ENCODE measurements around the gene CCNK. TPM values are rescaled to one million over a fixed set of nuclear protein-coding genes. Genes with fewer than 3 reads are reported as not detected.
A peak's percentile ranks its signal among the peaks of the same experiment; 100 is the strongest.

The CCNK gene
- 9.7 and 16.5 TPM in 2 replicates for total RNA-seq (2016; rRNA removed; fragmentation: Illumina TruSeq; extraction: Trizol)
- 5.1 and 6.8 TPM in 2 replicates for total RNA-seq (2016; cell fraction: cytosol; rRNA removed; fragmentation: Illumina TruSeq; extraction: Trizol; ENCODE audit: low read depth)
- 10.3 and 17.3 TPM in 2 replicates for total RNA-seq (2016; cell fraction: insoluble cytoplasmic fraction; rRNA removed; fragmentation: Illumina TruSeq; extraction: Trizol)
- total RNA-seq (2016; cell fraction: membrane; rRNA removed; fragmentation: Illumina TruSeq; extraction: Trizol): 17.8 and 18.8 TPM in 2 replicates
- total RNA-seq (2016; cell fraction: nucleus; rRNA removed; fragmentation: Illumina TruSeq; extraction: Trizol): 27.1 and 31.3 TPM in 2 replicates
- polyA plus RNA-seq (2011; rRNA removed): 4.9 and 14.0 TPM in 2 replicates
- 4.0 and 5.4 TPM in 2 replicates for polyA plus RNA-seq (2011; cell fraction: cytosol; rRNA removed)
- polyA plus RNA-seq (2011; cell fraction: nucleus; rRNA removed): 10.8 and 10.9 TPM in 2 replicates
- 25.5 and 37.8 TPM in 2 replicates for polyA plus RNA-seq (2012)
- 13.3 and 14.2 TPM in 2 replicates for polyA plus RNA-seq (2016; cell fraction: cytosol; fragmentation: Illumina TruSeq; extraction: Trizol; ENCODE audit: low read depth)
- 30.0 and 42.2 TPM in 2 replicates for polyA plus RNA-seq (2016; cell fraction: insoluble cytoplasmic fraction; fragmentation: Illumina TruSeq; extraction: Trizol; ENCODE audit: low read depth)
- polyA plus RNA-seq (2016; cell fraction: membrane; fragmentation: Illumina TruSeq; extraction: Trizol; ENCODE audit: low read depth): 26.4 and 33.9 TPM in 2 replicates
- polyA plus RNA-seq (2016; cell fraction: nucleus; fragmentation: Illumina TruSeq; extraction: Trizol; ENCODE audit: insufficient read depth, low read depth): 35.3 and 41.4 TPM in 2 replicates
- 10.0 and 16.9 TPM in 2 replicates for polyA minus RNA-seq (2011; rRNA and poly(A)+ RNA removed; ENCODE audit: low replicate concordance)
- 15.8 and 19.7 TPM in 2 replicates for polyA minus RNA-seq (2011; cell fraction: cytosol; rRNA and poly(A)+ RNA removed)
- polyA minus RNA-seq (2011; cell fraction: nucleus; rRNA and poly(A)+ RNA removed): 40.8 and 43.4 TPM in 2 replicates
- Bru-seq, nascent RNA: percentile 78 among the genes with signal in this experiment
- BruChase-seq, experiment 1, labeled RNA remaining after a 6-hour chase: percentile 81 among the genes with signal in this experiment
- percentile 73 among the genes with signal in this experiment for BruChase-seq, experiment 2, labeled RNA remaining after a 2-hour chase
- long read RNA-seq, experiment 1, partial matches to known transcripts: 8 of 12 reads
- long read RNA-seq, experiment 1, other reads (novel, unspliced or antisense): 0 of 12 reads
- long read RNA-seq, experiment 2, transcript CCNK-201 (11 exons, 3,524 nt): major isoform, 20 of 84 reads
- long read RNA-seq, experiment 2, partial matches to known transcripts: 50 of 84 reads
- long read RNA-seq, experiment 2, other reads (novel, unspliced or antisense): 14 of 84 reads

DNA sequence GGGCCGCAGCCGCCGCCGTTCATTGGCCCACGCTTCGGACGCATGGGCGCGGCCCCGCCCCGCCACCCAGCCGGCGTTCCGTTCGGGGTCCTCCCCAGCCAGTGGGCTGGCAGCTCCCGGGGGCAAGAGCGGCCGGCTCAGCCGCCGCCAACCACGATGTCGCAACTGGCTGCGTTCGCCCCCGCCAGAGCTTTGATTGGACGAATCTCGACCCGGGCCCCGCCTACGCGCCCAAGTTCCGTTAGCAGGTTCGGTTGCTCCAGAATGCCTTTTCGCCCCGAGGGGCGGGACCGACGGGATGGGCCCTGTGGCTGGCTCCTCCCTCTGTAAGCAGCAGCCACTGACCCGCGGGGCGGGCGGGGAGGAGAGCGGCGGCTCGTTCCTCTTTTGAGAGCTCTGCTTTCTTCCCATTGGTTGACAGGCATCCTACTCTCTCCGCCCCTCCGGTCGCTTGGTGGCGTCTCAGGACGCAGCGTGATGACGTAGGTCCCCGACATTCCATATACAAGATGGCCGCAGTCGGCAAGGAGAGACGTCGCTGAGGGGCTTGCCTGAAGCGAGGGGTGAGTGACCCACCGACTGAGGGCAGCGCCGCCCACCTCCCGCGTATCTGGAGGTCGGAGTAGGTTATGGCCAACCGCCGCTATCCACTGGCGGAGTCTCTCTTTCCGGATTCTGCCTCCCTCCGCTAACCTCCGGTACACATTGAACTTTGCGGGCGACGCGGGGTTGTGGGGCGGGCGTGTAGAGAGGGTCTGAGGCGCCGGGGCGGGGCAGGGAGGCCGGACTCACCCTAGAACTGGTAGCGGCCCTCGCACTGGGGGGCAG is at the start of gene CCNK:
CCNK (plus strand) TSS at position 493 of the 828 bp plus-strand sequence. CDS start 11,269 bp downstream, outside the sequence.
- in situ Hi-C loops (cut with HindIII; ENCODE audit: extremely low pct_ligation_motif_present, low pct_unique_long_range_greater_than_20kb) (no loop called here), intact Hi-C loops (cut with micrococcal nuclease; ENCODE audit: unreplicated experiment) (no loop called here)
- DNase-seq (ENCODE audit: low spot score) (peak; percentile 98), FAIRE-seq (peak; percentile 94), ATAC-seq (peak; percentile 91)
- H3K9me3 ChIP-seq (ENCODE audit: low read length): no peaks in the 10 kb centered on the region
- H4K20me1 ChIP-seq (ENCODE audit: insufficient read depth, low read length): peaks cover 50% of the 10 kb centered on the region
- H3K9ac ChIP-seq (ENCODE audit: insufficient read depth, low read depth, low read length): peak within 1 kb of the TSS; percentile 93
- H3K79me2 ChIP-seq (ENCODE audit: insufficient read depth, low read length): peaks cover 89% of the 10 kb centered on the region
- H3K4me3 ChIP-seq (replicated peaks in 1 of 3; ENCODE audit: insufficient read depth in 1 of 3, low read depth in 2 of 3, low read length in 3 of 3): peak within 1 kb of the TSS; percentile 92 to 97 (median 93)
- H3K4me2 ChIP-seq (ENCODE audit: low read depth, low read length): peak within 1 kb of the TSS; percentile 83
- peaks cover 51% of the 10 kb centered on the region for H3K4me1 ChIP-seq (ENCODE audit: insufficient read depth, low read length)
- ChIA-PET POLR2A (interaction anchor here (0.6 to 1.4 kb wide), 20 partner anchors 9 to 490 kb away, joined by 3 to 14 read pairs (median 4); partner anchors contain the start of genes CCDC85C and CYP46A1), CTCF (ENCODE audit: low intra/inter-chr PET ratio, low total read pairs) (no interaction called here)
- WGBS (ENCODE audit: low lambda C conversion rate): under 1% methylated on average over 35 of the region's 82 CpGs
- H3K27ac ChIP-seq (ENCODE audit: extremely low read length, insufficient read depth, low read length): peak within 1 kb of the TSS; percentile 90
- no peaks in the 10 kb centered on the region; a peak in 1 of 5 replicates for H3K36me3 ChIP-seq (replicated peaks in 1 of 2; ENCODE audit: control insufficient read depth in 1 of 2, insufficient read depth in 2 of 2, low read length in 2 of 2)
- H2AFZ ChIP-seq (ENCODE audit: low read length): no peak within 1 kb of the TSS
- no TSS peak for BruUV-seq (replicated peaks)
- H3K27me3 ChIP-seq (ENCODE audit: control insufficient read depth in 1 of 2, insufficient read depth in 2 of 2, low read length in 2 of 2): no peaks in the 10 kb centered on the region; a peak in 1 of 5 replicates
- peak; percentile 78 for TF ChIP-seq MAZ (IDR thresholded peaks at IDR 0.05; ENCODE audit: borderline replicate concordance, low read depth, low read length)
- TF ChIP-seq MAZ (CRISPR knock-in tag; IDR thresholded peaks at IDR 0.05; ENCODE audit: low read depth): peak; percentile 59; the same call in 1 of the 2 replicates
- TF ChIP-seq HIVEP1 (CRISPR knock-in tag; IDR thresholded peaks at IDR 0.05): peak; percentile 57; the same call in 1 of the 2 replicates
- TF ChIP-seq SRY (CRISPR knock-in tag; IDR thresholded peaks at IDR 0.05): peak; percentile 65; the same call in 1 of the 2 replicates
- peak; percentile 45; the same call in 1 of the 2 replicates for TF ChIP-seq SMAD3 (CRISPR knock-in tag; IDR thresholded peaks at IDR 0.05)
- 0 out of 2 replicates have a peak, but pooled peaks have one; percentile 68 for TF ChIP-seq ZNF274 (CRISPR knock-in tag; IDR thresholded peaks at IDR 0.05)
- peak; percentile 76 for TF ChIP-seq SALL1 (CRISPR knock-in tag; IDR thresholded peaks at IDR 0.05)
- TF ChIP-seq KLF13 (CRISPR knock-in tag; IDR thresholded peaks at IDR 0.05): no peak
- TF ChIP-seq SAP130 (CRISPR knock-in tag; IDR thresholded peaks at IDR 0.05; ENCODE audit: low read depth): peak; percentile 87
- TF ChIP-seq ARNT (IDR thresholded peaks at IDR 0.05): no peak
- TF ChIP-seq, protein P1, sequence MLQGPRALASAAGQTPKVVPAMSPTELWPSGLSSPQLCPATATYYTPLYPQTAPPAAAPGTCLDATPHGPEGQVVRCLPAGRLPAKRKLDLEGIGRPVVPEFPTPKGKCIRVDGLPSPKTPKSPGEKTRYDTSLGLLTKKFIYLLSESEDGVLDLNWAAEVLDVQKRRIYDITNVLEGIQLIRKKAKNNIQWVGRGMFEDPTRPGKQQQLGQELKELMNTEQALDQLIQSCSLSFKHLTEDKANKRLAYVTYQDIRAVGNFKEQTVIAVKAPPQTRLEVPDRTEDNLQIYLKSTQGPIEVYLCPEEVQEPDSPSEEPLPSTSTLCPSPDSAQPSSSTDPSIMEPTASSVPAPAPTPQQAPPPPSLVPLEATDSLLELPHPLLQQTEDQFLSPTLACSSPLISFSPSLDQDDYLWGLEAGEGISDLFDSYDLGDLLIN (CRISPR knock-in tag; IDR thresholded peaks at IDR 0.05; ENCODE audit: borderline replicate concordance): no peak
- TF ChIP-seq, protein P2, sequence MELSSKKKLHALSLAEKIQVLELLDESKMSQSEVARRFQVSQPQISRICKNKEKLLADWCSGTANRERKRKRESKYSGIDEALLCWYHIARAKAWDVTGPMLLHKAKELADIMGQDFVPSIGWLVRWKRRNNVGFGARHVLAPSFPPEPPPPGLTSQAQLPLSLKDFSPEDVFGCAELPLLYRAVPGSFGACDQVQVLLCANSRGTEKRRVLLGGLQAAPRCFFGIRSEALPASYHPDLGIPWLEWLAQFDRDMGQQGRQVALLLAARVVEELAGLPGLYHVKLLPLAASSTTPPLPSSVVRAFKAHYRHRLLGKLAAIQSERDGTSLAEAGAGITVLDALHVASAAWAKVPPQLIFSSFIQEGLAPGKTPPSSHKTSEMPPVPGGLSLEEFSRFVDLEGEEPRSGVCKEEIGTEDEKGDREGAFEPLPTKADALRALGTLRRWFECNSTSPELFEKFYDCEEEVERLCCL (CRISPR knock-in tag; IDR thresholded peaks at IDR 0.05; ENCODE audit: borderline replicate concordance): no peak
- peak; percentile 65 for TF ChIP-seq MEIS1 (CRISPR knock-in tag; IDR thresholded peaks at IDR 0.05; ENCODE audit: borderline replicate concordance)
- TF ChIP-seq, protein P3, sequence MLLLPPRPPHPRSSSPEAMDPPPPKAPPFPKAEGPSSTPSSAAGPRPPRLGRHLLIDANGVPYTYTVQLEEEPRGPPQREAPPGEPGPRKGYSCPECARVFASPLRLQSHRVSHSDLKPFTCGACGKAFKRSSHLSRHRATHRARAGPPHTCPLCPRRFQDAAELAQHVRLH (CRISPR knock-in tag; IDR thresholded peaks at IDR 0.05; ENCODE audit: borderline replicate concordance, low read depth): peak; percentile 63; the same call in 1 of the 2 replicates
- no peak for TF ChIP-seq ZNF564 (CRISPR knock-in tag; IDR thresholded peaks at IDR 0.05)

Data from HepG2 (cell line).